OCI-LY1 (cell line): ENCODE measurements around the gene DHFR.

Experiments
- H2AFZ ChIP-seq: fragments of 200-600 bp; sonication (generic), shearing (Covaris generic); 2 replicates; pipeline ENCODE4 v1.6.0; 2014; ENCODE audit warnings: antibody characterized with exemption, mild to moderate bottlenecking, low read length
- H3F3A ChIP-seq: fragments of 200-600 bp; sonication (generic), shearing (Covaris generic); 2 replicates; pipeline ENCODE4 v1.6.0; 2014; ENCODE audit warnings: mild to moderate bottlenecking, antibody characterized with exemption, low read length, moderate library complexity; ENCODE audit not compliant: insufficient read depth
- H3K27ac ChIP-seq: fragments of 200-600 bp; sonication (generic); 2 replicates; pipeline ENCODE4 v1.5.1; 2014; ENCODE audit warnings: low read length, mixed run types, mild to moderate bottlenecking, low read depth; ENCODE audit not compliant: poor library complexity, severe bottlenecking
- H3K27me3 ChIP-seq: fragments of 200-600 bp; sonication (generic); 2 replicates; pipeline ENCODE4 v1.6.0; 2014; ENCODE audit warnings: antibody characterized with exemption, mild to moderate bottlenecking, low read length, moderate library complexity; ENCODE audit not compliant: insufficient read depth
- H3K36me3 ChIP-seq: fragments of 200-600 bp; sonication (generic); 2 replicates; pipeline ENCODE4 v1.6.1; 2014; ENCODE audit warnings: mild to moderate bottlenecking, antibody characterized with exemption, low read length, moderate library complexity, mixed read lengths; ENCODE audit not compliant: insufficient read depth
- H3K4me1 ChIP-seq: fragments of 200-600 bp; sonication (generic); 2 replicates; pipeline ENCODE4 v1.5.1; 2014; ENCODE audit warnings: mild to moderate bottlenecking, low read length, moderate library complexity; ENCODE audit not compliant: insufficient read depth, severe bottlenecking
- H3K4me2 ChIP-seq: fragments of 200-600 bp; sonication (generic), shearing (Covaris generic); 2 replicates; pipeline ENCODE4 v1.6.1; 2014; ENCODE audit warnings: low read length
- H3K4me3 ChIP-seq: fragments of 200-600 bp; sonication (generic); 2 replicates; pipeline ENCODE4 v1.5.1; 2014; ENCODE audit warnings: low read length, low read depth, mild to moderate bottlenecking, mixed read lengths; ENCODE audit not compliant: poor library complexity, severe bottlenecking
- H3K79me2 ChIP-seq: fragments of 200-600 bp; shearing (Covaris generic); 2 replicates; pipeline ENCODE4 v1.6.1; 2016; ENCODE audit warnings: mixed run types, low read length, mixed read lengths; ENCODE audit not compliant: insufficient read depth
- H3K9ac ChIP-seq: fragments of 200-600 bp; sonication (generic), shearing (Covaris generic); 2 replicates; pipeline ENCODE4 v1.6.1; 2014; ENCODE audit warnings: mild to moderate bottlenecking, low read length, mixed read lengths
- H3K9me2 ChIP-seq: fragments of 200-600 bp; sonication (generic), shearing (Covaris generic); 2 replicates; pipeline ENCODE4 v1.6.1; 2014; ENCODE audit warnings: low read depth, mild to moderate bottlenecking, low read length, mixed read lengths
- H3K9me3 ChIP-seq: fragments of 200-600 bp; shearing (Covaris generic); 2 replicates; pipeline ENCODE4 v1.6.1; 2014; ENCODE audit warnings: low read length, mixed read lengths
- H4K20me1 ChIP-seq: fragments of 200-600 bp; sonication (generic), shearing (Covaris generic); 2 replicates; pipeline ENCODE4 v1.6.0; 2016; ENCODE audit warnings: mild to moderate bottlenecking, low read length; ENCODE audit not compliant: insufficient read depth
- EZH2 ChIP-seq: fragments of 200-600 bp; sonication (generic), shearing (Covaris generic); IDR thresholded peaks from 2 replicates; pipeline ENCODE4 v1.8.0; 2017; ENCODE audit warnings: borderline replicate concordance, mixed run types, mild to moderate bottlenecking, antibody characterized with exemption, low read length, moderate library complexity, mixed read lengths
- TF ChIP-seq, protein P1 (sequence below): fragments of 200-600 bp; sonication (generic), shearing (Covaris generic); IDR thresholded peaks from 2 replicates; pipeline ENCODE4 v1.5.1; 2017; ENCODE audit warnings: mild to moderate bottlenecking, antibody characterized with exemption, low read length, moderate library complexity, mixed read lengths

DHFR gene

DNA sequence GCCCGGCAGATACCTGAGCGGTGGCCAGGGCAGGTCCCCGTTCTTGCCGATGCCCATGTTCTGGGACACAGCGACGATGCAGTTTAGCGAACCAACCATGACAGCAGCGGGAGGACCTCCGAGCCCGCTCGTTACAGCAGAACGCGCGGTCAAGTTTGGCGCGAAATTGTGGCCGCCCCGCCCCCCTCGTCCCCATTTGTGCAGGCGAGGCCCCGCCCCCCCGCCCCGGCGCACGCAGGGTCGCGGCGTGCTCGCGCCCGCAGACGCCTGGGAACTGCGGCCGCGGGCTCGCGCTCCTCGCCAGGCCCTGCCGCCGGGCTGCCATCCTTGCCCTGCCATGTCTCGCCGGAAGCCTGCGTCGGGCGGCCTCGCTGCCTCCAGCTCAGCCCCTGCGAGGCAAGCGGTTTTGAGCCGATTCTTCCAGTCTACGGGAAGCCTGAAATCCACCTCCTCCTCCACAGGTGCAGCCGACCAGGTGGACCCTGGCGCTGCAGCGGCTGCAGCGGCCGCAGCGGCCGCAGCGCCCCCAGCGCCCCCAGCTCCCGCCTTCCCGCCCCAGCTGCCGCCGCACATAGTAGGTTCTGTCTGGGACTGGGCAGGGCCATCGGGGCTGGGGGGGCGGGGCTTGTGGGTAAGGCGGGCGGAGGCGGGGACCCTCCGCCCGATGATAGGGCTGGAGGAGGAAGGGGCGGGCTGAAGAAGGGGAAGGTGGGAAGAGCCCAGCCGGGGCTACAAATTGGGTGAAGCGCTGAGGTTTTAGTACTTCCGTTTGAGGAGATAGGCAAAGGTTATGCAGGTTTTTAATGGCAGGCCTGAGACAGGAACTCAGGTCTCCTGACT lies at the start of gene DHFR, which contains the start of gene MSH3:
TSS of gene DHFR (minus strand) at position 593 of the 840 bp plus-strand sequence. CDS start at position 99, 494 bp downstream.
TSS of gene MSH3 (plus strand) at position 262 of the 840 bp plus-strand sequence. CDS start at position 338, 76 bp downstream.
- no peaks in the 10 kb centered on the region for H3K9me3 ChIP-seq
- no peaks in the 10 kb centered on the region for H3K27me3 ChIP-seq
- H2AFZ ChIP-seq = no peak within 1 kb of the TSS

DNA sequence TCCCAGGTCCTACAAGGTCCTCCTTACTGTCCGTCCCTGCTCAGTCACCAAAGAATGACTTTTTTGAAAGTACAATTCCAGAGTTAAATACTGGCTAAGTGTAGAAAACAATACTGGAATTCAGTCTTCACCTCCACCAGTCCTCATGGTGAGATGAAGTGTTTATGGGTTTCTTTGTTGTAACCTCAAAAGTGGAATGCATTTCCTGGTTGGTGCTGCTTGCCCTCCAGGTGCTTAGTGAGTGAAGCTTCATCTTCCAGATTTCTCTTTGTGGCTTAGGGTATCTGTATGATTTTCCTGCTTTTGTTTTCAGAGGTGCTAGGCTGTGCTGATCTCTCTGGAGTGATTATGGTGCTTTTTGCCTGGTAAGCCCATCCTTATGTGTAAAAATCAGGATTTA lies 49.4 kb upstream of the DHFR start:
- no peaks in the 10 kb centered on the region for H3K79me2 ChIP-seq
- H4K20me1 ChIP-seq = no peaks in the 10 kb centered on the region
- H3K4me3 ChIP-seq = no peak overlapping the region
- H3K27me3 ChIP-seq = no peaks in the 10 kb centered on the region
- H3K27ac ChIP-seq = no peak overlapping the region
- no peak overlapping the region for H2AFZ ChIP-seq
- peaks cover 5% of the 10 kb centered on the region; the same call in 1 of the 2 replicates for H3K36me3 ChIP-seq
- no peak overlapping the region for H3K9ac ChIP-seq
- no peak overlapping the region for H3K4me2 ChIP-seq
- H3K4me1 ChIP-seq = peaks cover 9% of the 10 kb centered on the region
- H3K9me2 ChIP-seq = no peaks in the 10 kb centered on the region
- H3F3A ChIP-seq = no peaks in the 10 kb centered on the region
- H3K9me3 ChIP-seq = no peaks in the 10 kb centered on the region
- no peak for TF ChIP-seq EZH2
- TF ChIP-seq, protein P1, sequence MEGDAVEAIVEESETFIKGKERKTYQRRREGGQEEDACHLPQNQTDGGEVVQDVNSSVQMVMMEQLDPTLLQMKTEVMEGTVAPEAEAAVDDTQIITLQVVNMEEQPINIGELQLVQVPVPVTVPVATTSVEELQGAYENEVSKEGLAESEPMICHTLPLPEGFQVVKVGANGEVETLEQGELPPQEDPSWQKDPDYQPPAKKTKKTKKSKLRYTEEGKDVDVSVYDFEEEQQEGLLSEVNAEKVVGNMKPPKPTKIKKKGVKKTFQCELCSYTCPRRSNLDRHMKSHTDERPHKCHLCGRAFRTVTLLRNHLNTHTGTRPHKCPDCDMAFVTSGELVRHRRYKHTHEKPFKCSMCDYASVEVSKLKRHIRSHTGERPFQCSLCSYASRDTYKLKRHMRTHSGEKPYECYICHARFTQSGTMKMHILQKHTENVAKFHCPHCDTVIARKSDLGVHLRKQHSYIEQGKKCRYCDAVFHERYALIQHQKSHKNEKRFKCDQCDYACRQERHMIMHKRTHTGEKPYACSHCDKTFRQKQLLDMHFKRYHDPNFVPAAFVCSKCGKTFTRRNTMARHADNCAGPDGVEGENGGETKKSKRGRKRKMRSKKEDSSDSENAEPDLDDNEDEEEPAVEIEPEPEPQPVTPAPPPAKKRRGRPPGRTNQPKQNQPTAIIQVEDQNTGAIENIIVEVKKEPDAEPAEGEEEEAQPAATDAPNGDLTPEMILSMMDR = no peak

More for the DNA sequence above, at the start of gene DHFR, which contains the start of gene MSH3:
- peak within 1 kb of the TSS; percentile 87 for H3K27ac ChIP-seq
- H3K36me3 ChIP-seq = peaks cover 27% of the 10 kb centered on the region
- H3K9me2 ChIP-seq = no peaks in the 10 kb centered on the region
- H4K20me1 ChIP-seq = no peaks in the 10 kb centered on the region
- peaks cover 29% of the 10 kb centered on the region for H3K4me1 ChIP-seq
- peak within 1 kb of the TSS; percentile 93 for H3K4me3 ChIP-seq
- TF ChIP-seq EZH2 = no peak
- TF ChIP-seq, protein P1 = peak; percentile 26
- H3F3A ChIP-seq = no peaks in the 10 kb centered on the region
- peaks cover 23% of the 10 kb centered on the region for H3K79me2 ChIP-seq
- peak within 1 kb of the TSS; percentile 99 for H3K9ac ChIP-seq
- H3K4me2 ChIP-seq = peak within 1 kb of the TSS; percentile 92

DNA sequence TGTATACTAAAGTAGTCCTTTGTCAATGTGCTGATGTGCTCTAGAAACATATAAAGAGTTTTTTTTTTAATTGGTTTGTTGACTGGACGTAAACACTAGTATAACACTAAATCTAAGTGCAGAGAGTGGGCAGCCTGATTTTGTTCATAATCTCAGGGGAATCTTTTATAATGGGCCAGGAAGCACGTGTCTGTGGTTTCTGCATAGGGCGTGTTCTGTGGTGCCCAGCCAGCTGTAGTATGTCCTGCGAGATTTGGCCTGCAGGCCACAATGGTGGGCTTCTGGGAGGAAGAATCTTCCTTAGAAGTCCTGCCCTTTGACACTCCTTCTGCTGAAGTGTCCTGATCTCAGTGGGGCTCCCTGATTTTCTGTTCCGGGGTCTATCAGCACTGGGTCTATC lies 49.0 kb upstream of the DHFR start:
- Histone ChIP-seq H4K20me1 (no peaks in the 10 kb centered on the region), H2AFZ (no peak overlapping the region), H3K9me3 (no peaks in the 10 kb centered on the region), H3K36me3 (peaks cover 5% of the 10 kb centered on the region; the same call in 1 of the 2 replicates), H3K4me2 (no peak overlapping the region), H3K27ac (no peak overlapping the region), H3K27me3 (no peaks in the 10 kb centered on the region), H3K4me3 (no peak overlapping the region), H3K4me1 (peaks cover 9% of the 10 kb centered on the region), H3K9ac (no peak overlapping the region), H3K79me2 (no peaks in the 10 kb centered on the region), H3F3A (no peaks in the 10 kb centered on the region), H3K9me2 (no peaks in the 10 kb centered on the region)
- TF ChIP-seq, protein P1 = no peak
- TF ChIP-seq EZH2 = no peak
